Neural crest cell (in vitro differentiated cells): ENCODE measurements around the gene PPCDC. TPM values are rescaled to one million over a fixed set of nuclear protein-coding genes. Genes with fewer than 3 reads are reported as not detected.

Experiments used
- DNase-seq: peaks from one replicate; pipeline ENCODE4 v3.0.0; 2021; ENCODE audit warnings: low read depth, mixed read lengths, low spot score
- H3K27ac Mint-ChIP-seq: one replicate; pipeline ENCODE4 v1.8.0; 2021; ENCODE audit warnings: mild to moderate bottlenecking, mixed read lengths; ENCODE audit not compliant: unreplicated experiment
- H3K27me3 Mint-ChIP-seq: 2 replicates; pipeline ENCODE4 v1.8.0; 2021; ENCODE audit warnings: low read depth, mild to moderate bottlenecking, mixed read lengths
- H3K36me3 Mint-ChIP-seq: 2 replicates; pipeline ENCODE4 v1.8.0; 2021; ENCODE audit warnings: low read depth, mild to moderate bottlenecking, mixed read lengths
- H3K4me1 Mint-ChIP-seq: 2 replicates; pipeline ENCODE4 v1.8.0; 2021; ENCODE audit warnings: mixed read lengths
- H3K4me3 Mint-ChIP-seq: one replicate; pipeline ENCODE4 v1.8.0; 2021; ENCODE audit warnings: mild to moderate bottlenecking, mixed read lengths
- H3K9me3 Mint-ChIP-seq: 2 replicates; pipeline ENCODE4 v1.8.0; 2021; ENCODE audit warnings: mixed read lengths
- CTCF ChIP-seq: fragments of 200-600 bp; sonication (generic); conservative IDR thresholded peaks from 2 replicates; pipeline ENCODE4 v1.5.0; 2021; ENCODE audit warnings: antibody characterized with exemption, mild to moderate bottlenecking
- total RNA-seq: library from RNA; stranded (reverse); gene quantifications from 2 replicates; pipeline ENCODE4 v1.2.1, GENCODE V29; 2021

PPCDC gene
- total RNA-seq, 1 donor from 2014 or later, result 16.5 TPM

GRCh38 chr15:75053748-75054125, 30.3 kb downstream of the PPCDC start:
- no peaks in the 10 kb centered on the region for H3K9me3 Mint-ChIP-seq

GRCh38 chr15:75054172-75054897, 30.9 kb downstream of the PPCDC start:
- Mint-ChIP-seq H3K9me3 (no peaks in the 10 kb centered on the region), H3K27ac (no peak overlapping the region), H3K36me3 (no peaks in the 10 kb centered on the region), H3K4me3 (no peak overlapping the region), H3K4me1 (peaks cover 6% of the 10 kb centered on the region), H3K27me3 (no peaks in the 10 kb centered on the region)
- DNase-seq, result no peak
- TF ChIP-seq CTCF, result no peak

More at GRCh38 chr15:75053748-75054125, 30.3 kb downstream of the PPCDC start:
- H3K4me3 Mint-ChIP-seq, result no peak overlapping the region
- no peaks in the 10 kb centered on the region for H3K36me3 Mint-ChIP-seq
- no peak for TF ChIP-seq CTCF
- H3K27me3 Mint-ChIP-seq, result no peaks in the 10 kb centered on the region
- no peak overlapping the region for H3K27ac Mint-ChIP-seq
- peaks cover 6% of the 10 kb centered on the region for H3K4me1 Mint-ChIP-seq
- no peak for DNase-seq

- no peaks in the 10 kb centered on the region for H3K27me3 Mint-ChIP-seq
- H3K27ac Mint-ChIP-seq, result no peak overlapping the region
- no peak overlapping the region for H3K4me3 Mint-ChIP-seq
- H3K36me3 Mint-ChIP-seq, result no peaks in the 10 kb centered on the region
- no peak for DNase-seq
- H3K4me1 Mint-ChIP-seq, result peaks cover 8% of the 10 kb centered on the region
- no peak for TF ChIP-seq CTCF
- H3K9me3 Mint-ChIP-seq, result no peaks in the 10 kb centered on the region
Observed at GRCh38 chr15:75056036-75056435, 32.6 kb downstream of the PPCDC start.

GRCh38 chr15:75058127-75058905, 34.9 kb downstream of the PPCDC start:
- DNase-seq, result no peak
- Mint-ChIP-seq H3K9me3 (no peaks in the 10 kb centered on the region), H3K27ac (no peak overlapping the region), H3K27me3 (no peaks in the 10 kb centered on the region), H3K36me3 (no peaks in the 10 kb centered on the region), H3K4me3 (no peak overlapping the region), H3K4me1 (peaks cover 12% of the 10 kb centered on the region)
- TF ChIP-seq CTCF, result no peak

- Mint-ChIP-seq H3K4me1 (peaks cover 6% of the 10 kb centered on the region), H3K9me3 (no peaks in the 10 kb centered on the region), H3K4me3 (no peak overlapping the region), H3K27ac (no peak overlapping the region), H3K36me3 (no peaks in the 10 kb centered on the region), H3K27me3 (no peaks in the 10 kb centered on the region)
- no peak for DNase-seq
- TF ChIP-seq CTCF, result no peak
Observed at GRCh38 chr15:75059607-75060006, 36.2 kb downstream of the PPCDC start.
